SJSA1 (cell line): ENCODE results near the gene R3HDM4. TPM values are rescaled to one million over a fixed set of nuclear protein-coding genes. Genes with fewer than 3 reads are reported as not detected.

ENCODE experiments used
- DNase-seq, 2 experiments: peaks; one replicate each; pipeline ENCODE4 v3.0.0-alpha.2; 2015 to 2020; ENCODE audit warnings: low spot score in 2 of 2, low read depth in 1 of 2
- H3K27ac ChIP-seq: fragments of 250-450 bp; sonication (Bioruptor Pico); 2 replicates; pipeline ENCODE4 v1.5.1; 2020; ENCODE audit warnings: mild to moderate bottlenecking, moderate library complexity
- H3K27me3 ChIP-seq: fragments of 250-450 bp; sonication (Bioruptor Pico); replicated peaks from 2 replicates; pipeline ENCODE4 v1.5.1; 2020; ENCODE audit warnings: mild to moderate bottlenecking, moderate library complexity
- H3K36me3 ChIP-seq: fragments of 250-450 bp; sonication (Bioruptor Pico); 2 replicates; pipeline ENCODE4 v1.5.1; 2020; ENCODE audit warnings: mild to moderate bottlenecking
- H3K4me1 ChIP-seq: fragments of 250-450 bp; sonication (Bioruptor Pico); replicated peaks from 2 replicates; pipeline ENCODE4 v1.6.1; 2021; ENCODE audit warnings: mild to moderate bottlenecking
- H3K4me3 ChIP-seq: fragments of 250-450 bp; sonication (Bioruptor Pico); 2 replicates; pipeline ENCODE4 v1.5.1; 2020; ENCODE audit warnings: mild to moderate bottlenecking
- H3K9me3 ChIP-seq: fragments of 250-450 bp; sonication (Bioruptor Pico); replicated peaks from 2 replicates; pipeline ENCODE4 v1.5.1; 2020; ENCODE audit warnings: mild to moderate bottlenecking
- total RNA-seq: library from RNA; depleted of rRNA; stranded (reverse); fragments of >200 nt; shearing (Covaris generic); gene quantifications from 2 replicates; pipeline ENCODE4 v1.2.3, GENCODE V29; 2014

The R3HDM4 gene
- total RNA-seq, 1 experiment from 2014 or later: 38.2 TPM

DNA sequence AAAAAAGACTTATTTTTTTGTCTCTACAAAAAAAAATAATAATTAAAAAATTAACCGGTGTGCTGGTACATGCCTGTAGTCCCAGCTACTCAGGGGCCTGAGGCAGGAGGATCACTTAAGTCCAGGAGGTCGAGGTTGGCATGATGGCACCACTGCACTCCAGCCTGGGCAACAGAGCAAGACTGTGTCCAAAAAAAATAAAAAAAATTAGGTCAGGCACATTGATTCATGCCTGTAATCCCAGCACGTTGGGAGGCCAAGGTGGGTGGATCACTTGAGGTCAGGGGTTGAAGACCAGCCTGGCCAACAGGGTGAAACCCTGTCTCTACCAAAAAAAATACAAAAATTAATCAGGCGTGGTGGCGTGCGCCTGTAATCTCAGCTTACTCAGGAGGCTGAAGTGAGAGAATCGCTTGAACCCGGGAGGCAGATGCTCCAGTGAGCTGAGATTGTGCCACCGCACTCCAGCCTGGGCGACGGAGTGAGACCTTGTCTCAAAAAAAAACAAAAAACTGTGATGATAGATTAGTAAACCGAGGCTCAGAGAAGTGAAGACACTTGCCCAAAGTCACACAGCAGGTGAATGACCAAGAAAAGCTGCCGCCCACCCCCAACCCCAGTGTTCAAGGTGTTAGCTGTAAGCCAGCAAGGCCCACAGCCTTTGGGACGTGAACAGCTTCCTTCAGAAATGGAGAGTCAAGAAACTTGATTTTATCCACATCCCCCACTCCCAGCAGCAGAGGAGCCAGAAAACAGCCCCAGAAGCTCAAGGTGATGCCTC, 10.4 kb downstream of the R3HDM4 start:
- H3K4me1 ChIP-seq: no peaks in the 10 kb centered on the region
- DNase-seq: no peak

DNA sequence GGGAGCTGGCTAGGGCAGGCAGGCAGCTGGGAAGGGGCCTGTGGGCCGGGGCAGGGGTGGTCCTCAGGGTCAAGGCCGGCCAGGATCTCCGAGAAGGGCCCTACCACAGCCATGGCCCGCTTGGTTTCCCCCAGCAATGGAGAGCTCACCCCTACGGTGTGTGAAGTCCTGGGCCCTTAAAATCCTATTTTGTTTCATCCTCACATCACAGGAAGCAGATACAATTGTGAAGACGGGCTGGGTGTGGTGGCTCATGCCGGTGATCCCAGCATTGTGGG, 11.0 kb downstream of the R3HDM4 start:
- no peaks in the 10 kb centered on the region for H3K4me1 ChIP-seq
- no peak overlapping the region for H3K27ac ChIP-seq
- peaks cover 33% of the 10 kb centered on the region for H3K36me3 ChIP-seq
- no peaks in the 10 kb centered on the region for H3K9me3 ChIP-seq
- no peaks in the 10 kb centered on the region for H3K27me3 ChIP-seq
- no peak overlapping the region for H3K4me3 ChIP-seq
- no peak for DNase-seq

More for the DNA sequence above, 10.4 kb downstream of the R3HDM4 start:
- Histone ChIP-seq H3K4me3 (no peak overlapping the region), H3K36me3 (peaks cover 27% of the 10 kb centered on the region), H3K9me3 (no peaks in the 10 kb centered on the region), H3K27me3 (no peaks in the 10 kb centered on the region), H3K27ac (no peak overlapping the region)

DNA sequence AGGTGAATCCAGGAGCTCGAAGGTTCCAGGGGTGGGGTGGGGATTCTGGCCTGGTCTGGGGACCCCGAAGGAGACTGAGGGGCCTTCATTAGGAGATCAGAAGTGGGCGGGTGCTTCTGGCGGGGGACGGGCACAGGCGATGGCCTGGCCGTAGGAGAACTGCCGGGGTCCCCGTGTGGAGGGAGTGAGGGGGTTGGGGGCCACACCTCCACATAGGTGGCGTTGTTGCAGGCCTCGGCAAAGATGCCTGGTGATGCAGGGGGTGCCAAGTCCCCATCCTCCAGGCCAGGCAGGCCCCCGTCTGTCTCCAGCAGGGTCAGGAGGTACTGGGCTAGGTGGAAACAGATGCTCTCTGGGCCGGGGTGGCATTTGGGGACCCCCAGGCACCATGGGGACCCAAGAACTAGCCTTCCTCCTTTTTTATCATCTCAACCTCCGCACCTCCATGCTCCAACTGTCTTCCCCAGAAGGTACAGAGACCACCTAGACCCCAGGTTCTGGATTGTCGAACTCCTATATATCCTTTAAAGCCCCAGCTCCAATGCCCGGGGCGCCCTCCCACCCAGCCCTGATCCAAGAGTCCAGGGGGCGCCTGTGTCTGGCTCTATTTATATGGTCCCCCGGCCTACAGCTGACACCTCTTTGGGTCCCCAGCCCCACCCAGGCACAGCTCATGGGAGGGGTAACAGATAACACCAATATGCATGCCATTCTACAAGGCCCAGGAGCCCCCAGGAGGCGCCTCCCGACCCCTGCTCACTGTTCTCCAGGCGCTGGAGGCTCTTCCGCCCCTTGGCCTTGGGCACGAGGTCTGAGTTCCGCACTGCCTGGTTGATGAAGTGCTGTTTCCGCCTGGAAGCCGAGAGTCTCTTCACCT, 11.6 kb downstream of the R3HDM4 start:
- DNase-seq: no peak
- Histone ChIP-seq H3K36me3 (peaks cover 36% of the 10 kb centered on the region), H3K27ac (no peak overlapping the region), H3K4me3 (no peak overlapping the region), H3K9me3 (no peaks in the 10 kb centered on the region), H3K27me3 (no peaks in the 10 kb centered on the region), H3K4me1 (no peaks in the 10 kb centered on the region)

DNA sequence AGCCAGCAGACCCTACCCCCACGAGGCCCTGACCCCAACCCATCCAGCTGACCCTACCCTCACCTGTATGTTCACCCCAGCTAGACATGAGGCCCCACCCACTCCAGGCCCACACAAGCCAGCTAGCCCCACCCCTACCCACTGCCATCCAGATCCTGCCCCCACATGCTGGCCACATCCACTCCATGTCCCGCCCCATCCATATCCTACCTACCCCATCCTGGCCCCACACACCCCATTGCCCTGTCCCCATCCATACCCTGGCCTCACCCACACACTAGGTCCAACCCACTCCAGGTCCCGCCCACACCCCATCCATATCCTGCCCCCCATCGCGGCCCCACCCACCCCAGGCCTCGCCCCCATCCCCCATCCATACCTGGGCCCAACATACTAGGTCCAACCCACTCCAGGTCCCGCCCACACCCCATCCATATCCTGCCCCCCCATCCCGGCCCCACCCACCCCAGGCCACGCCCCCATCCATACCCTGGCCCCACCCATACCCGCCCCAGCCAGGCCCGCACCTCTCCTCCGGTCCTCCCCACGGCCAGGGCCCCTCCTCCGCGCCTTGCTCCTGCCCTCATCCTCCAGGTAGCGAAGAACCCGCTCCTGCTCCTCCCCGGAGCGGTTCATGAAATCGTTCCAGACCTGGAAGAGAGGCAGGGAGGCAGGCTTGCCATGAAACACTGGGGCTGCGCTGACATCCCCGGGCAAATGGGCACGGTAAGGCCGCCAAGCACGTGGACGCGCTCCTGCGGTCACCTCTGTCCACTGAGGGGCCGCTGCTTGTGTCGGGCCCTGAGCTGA, 12.5 kb downstream of the R3HDM4 start:
- no peak for DNase-seq
- H3K27ac ChIP-seq: no peak overlapping the region
- no peak overlapping the region for H3K4me3 ChIP-seq
- H3K9me3 ChIP-seq: no peaks in the 10 kb centered on the region
- H3K27me3 ChIP-seq: no peaks in the 10 kb centered on the region
- H3K36me3 ChIP-seq: peaks cover 37% of the 10 kb centered on the region
- H3K4me1 ChIP-seq: no peaks in the 10 kb centered on the region

DNA sequence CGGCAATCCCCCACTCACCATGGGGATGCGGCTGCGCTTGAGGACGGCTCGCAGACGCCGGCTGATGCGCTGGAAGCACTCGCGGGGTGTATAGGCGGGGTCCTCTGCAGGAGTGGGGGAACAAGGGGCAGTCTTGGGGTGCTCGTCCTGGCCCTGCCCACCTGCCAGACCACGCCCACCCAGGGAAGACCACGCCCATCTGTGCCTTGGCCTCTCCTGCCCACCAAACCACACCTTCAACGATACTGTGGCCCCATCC, 13.0 kb downstream of the R3HDM4 start:
- Histone ChIP-seq H3K4me1 (no peaks in the 10 kb centered on the region), H3K4me3 (no peak overlapping the region), H3K27ac (no peak overlapping the region), H3K36me3 (peaks cover 37% of the 10 kb centered on the region), H3K27me3 (no peaks in the 10 kb centered on the region), H3K9me3 (no peaks in the 10 kb centered on the region)
- no peak for DNase-seq

DNA sequence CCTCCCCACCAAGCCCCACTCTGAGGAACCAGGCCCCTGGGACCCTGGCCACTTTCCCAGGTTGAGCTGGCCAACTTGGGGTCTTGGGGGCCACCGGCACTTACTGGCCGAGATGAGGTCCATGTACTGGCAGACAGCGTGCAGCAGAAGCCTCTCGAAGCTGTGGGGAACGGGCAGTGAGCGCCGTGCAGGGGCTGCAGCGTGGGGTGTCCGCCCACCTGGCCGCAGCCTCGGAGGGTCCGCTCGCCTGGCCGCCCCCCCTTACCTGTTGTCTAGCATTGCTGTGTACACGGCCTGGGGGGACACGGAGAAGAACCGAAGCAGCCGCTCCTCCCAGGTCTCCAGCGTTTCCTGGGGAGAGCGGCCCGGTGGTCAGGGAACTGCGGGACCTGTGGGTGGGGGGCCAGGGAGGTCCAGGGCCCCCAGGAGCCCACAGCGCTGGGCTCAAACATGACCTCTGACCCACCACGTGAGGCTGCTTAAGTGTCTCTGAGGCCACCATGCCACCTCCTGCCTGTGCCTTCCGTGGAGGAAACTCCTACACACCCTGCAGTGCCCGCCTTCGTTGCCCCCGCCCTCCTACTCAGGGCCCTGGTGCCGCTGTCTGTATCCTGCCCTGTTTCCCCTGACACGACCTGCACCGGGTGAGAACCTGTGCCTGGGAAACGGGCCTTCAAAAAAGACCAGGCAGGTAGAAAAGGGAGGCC, 13.5 kb downstream of the R3HDM4 start:
- Histone ChIP-seq H3K4me1 (no peaks in the 10 kb centered on the region), H3K4me3 (no peak overlapping the region), H3K27ac (no peak overlapping the region), H3K36me3 (peaks cover 37% of the 10 kb centered on the region), H3K9me3 (no peaks in the 10 kb centered on the region), H3K27me3 (no peaks in the 10 kb centered on the region)
- DNase-seq: no peak

DNA sequence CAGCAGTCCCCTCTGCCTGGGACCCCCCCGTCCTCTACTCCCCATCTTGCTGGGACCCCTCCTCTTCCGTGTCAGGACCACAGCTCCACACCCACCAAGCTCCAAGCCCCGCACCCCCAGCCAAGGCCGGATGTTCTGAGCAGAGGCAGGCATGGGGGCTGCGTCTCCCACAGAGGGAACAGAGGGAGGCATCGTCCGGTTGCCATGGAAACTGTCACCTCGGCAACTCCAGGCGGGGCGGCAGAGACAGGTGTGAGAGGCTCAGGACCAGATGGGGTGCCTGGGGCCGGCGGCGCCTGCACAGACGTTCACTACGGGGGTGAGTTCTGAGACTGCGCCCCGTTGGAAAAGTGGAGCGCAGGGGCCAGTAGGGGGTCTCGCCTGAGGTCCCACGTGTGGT, 14.4 kb downstream of the R3HDM4 start:
- H3K36me3 ChIP-seq: peaks cover 37% of the 10 kb centered on the region
- no peaks in the 10 kb centered on the region for H3K4me1 ChIP-seq
- no peak overlapping the region for H3K27ac ChIP-seq
- H3K4me3 ChIP-seq: no peak overlapping the region
- H3K27me3 ChIP-seq: no peaks in the 10 kb centered on the region
- H3K9me3 ChIP-seq: no peaks in the 10 kb centered on the region
- no peak for DNase-seq

DNA sequence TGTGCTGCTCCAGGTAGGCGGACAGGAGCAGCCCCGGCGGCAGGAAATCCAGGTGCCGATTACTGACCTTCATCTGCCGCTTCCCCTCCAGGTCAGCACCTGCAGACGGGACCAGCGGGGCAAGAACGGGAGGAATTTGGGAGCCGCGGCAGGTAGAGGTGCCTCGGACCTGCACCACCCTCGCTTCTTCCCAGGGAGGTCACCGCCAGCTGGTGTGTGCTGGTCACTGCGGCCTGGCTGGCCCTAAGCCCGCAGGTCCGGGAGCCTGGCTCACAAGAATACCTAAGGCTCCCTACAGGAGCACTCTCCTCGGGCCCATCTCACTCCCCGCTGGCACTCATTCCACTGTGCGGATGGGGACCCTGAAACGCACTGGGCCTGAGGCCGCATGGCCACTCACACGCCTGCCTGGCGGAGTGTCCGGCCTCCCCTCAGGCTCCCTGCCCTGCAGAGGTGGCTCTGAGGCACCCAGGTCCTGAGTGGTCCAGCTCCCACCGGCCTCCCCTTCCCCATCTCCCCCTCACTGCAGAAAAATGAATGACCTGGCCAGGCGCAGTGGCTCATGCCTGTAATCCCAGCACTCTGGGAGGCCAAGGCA, 15.5 kb downstream of the R3HDM4 start:
- Histone ChIP-seq H3K27ac (no peak overlapping the region), H3K4me1 (no peaks in the 10 kb centered on the region), H3K9me3 (no peaks in the 10 kb centered on the region), H3K4me3 (no peak overlapping the region), H3K36me3 (peaks cover 34% of the 10 kb centered on the region), H3K27me3 (no peaks in the 10 kb centered on the region)
- DNase-seq: no peak

DNA sequence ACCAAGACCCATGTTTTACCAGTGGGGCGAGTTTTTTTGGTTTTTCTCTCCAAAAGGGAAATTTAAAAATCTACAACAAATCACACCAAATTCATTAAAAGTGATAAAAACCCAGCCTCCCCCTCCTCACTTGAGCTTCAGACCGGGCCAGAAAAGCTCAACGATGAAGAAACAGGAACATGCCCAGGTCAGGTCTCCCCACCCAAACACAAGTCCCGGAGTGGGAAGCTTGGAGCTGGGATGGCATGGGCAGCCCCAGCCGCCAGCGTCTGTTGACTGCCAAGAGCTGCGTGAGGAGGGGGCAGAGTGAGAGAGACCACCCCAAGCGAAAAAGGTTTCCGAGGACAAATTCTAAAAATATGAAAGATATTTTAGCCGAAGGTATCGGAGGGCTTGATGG, 16.0 kb downstream of the R3HDM4 start:
- H3K9me3 ChIP-seq: no peaks in the 10 kb centered on the region
- H3K4me3 ChIP-seq: no peak overlapping the region
- H3K27me3 ChIP-seq: no peaks in the 10 kb centered on the region
- H3K4me1 ChIP-seq: no peaks in the 10 kb centered on the region
- DNase-seq: no peak
- H3K36me3 ChIP-seq: peaks cover 32% of the 10 kb centered on the region
- H3K27ac ChIP-seq: no peak overlapping the region

DNA sequence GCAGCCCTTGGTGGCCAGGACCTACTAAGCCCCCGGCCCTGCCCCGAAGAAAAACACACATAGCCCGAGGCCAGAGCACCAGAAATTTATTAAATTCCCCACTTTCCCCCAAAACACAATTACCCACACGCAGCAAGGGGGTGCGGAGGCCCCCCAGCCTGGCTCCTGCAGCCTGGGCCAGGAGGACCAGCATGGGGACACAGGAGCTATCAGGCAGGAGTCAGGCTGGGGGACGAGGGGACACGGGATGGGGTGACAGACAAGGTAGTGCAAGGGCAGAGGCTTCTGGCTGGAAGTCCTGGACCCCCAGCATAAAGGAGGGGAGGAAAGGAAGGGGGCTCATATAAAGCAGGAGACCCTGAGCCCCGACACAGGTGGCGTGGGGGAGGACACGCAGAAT, 16.6 kb downstream of the R3HDM4 start:
- Histone ChIP-seq H3K36me3 (peaks cover 29% of the 10 kb centered on the region), H3K4me3 (no peak overlapping the region), H3K9me3 (no peaks in the 10 kb centered on the region), H3K27ac (no peak overlapping the region), H3K27me3 (no peaks in the 10 kb centered on the region), H3K4me1 (no peaks in the 10 kb centered on the region)
- DNase-seq: no peak

DNA sequence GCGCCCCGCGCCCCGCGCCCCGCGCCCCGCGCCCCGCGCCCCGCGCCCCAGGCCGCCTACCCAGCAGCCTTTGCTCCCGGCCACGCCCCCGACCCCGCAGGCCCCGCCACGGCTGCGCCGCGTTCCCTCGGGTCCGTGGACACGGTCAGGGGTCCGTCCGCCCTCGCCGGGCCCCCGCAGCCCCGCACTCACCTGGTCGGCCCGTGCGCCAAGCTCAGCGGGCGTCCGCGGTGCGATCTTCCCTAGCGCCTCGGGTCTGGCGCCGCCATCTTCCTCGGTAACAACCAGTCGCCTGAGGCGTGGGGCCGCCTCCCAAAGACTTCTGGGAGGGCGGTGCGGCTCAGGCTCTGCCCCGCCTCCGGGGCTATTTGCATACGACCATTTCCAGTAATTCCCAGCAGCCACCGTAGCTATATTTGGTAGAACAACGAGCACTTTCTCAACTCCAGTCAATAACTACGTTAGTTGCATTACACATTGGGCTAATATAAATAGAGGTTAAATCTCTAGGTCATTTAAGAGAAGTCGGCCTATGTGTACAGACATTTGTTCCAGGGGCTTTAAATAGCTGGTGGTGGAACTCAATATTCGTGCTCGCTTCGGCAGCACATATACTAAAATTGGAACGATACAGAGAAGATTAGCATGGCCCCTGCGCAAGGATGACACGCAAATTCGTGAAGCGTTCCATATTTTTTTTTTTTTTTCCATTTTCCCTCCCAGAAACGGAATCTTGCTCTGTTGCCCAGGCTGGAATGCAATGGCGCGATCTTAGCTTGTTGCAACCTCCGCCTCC, 19.9 kb downstream of the R3HDM4 start, which contains the start of the genes MED16 and RNU6-9:
Gene MED16 (minus strand): TSS at position 294 of the 796 bp plus-strand sequence. CDS start 2,056 bp downstream, outside the sequence.
Gene RNU6-9 (plus strand): TSS at position 591 of the 796 bp plus-strand sequence.
- peak within 1 kb of the TSS; percentile 90 for H3K4me3 ChIP-seq
- DNase-seq: peak; percentile 93 to 98
- H3K27me3 ChIP-seq: no peaks in the 10 kb centered on the region
- peaks cover 37% of the 10 kb centered on the region for H3K36me3 ChIP-seq
- H3K4me1 ChIP-seq: no peaks in the 10 kb centered on the region
- H3K9me3 ChIP-seq: no peaks in the 10 kb centered on the region
- peak within 1 kb of the TSS; percentile 91 for H3K27ac ChIP-seq

DNA sequence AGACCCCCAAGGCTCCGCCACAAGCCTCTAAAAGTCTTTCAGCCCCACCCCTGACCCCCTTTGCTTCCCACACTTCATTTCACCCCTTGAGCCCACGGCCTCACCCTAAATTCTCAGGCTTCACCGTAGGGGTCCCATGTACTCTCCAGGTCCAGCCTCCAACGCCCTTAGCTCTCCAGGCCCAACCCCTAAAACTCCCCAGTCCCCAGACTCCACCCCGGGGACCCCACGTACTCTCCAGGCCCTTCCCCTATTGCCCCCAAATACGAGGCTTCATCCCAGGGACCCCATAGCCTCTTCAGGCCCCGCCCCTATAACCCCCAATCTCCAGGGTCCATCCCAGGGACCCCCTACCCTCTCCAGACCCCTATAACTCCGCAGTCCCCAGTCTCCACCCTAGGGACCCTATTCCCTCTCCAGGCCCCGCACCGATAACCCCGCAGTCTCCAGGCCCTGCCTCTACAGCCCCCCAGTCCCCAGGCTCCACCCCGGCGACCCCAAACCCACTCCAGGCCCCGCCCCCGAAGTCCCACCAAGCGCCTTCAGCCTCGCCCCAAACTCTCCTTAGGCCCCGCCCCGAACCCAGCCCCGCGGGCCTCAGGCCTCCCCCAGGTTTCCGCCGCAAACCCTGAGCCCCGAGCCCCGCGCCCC, 20.7 kb downstream of the R3HDM4 start:
- Histone ChIP-seq H3K27ac (no peak overlapping the region), H3K9me3 (no peaks in the 10 kb centered on the region), H3K27me3 (no peaks in the 10 kb centered on the region), H3K36me3 (peaks cover 35% of the 10 kb centered on the region), H3K4me3 (peak overlapping the region; percentile 90), H3K4me1 (no peaks in the 10 kb centered on the region)
- no peak for DNase-seq
